Hematopoietic multipotent progenitor cell treated with erythropoietin and hydrocortisone succinate and interleukin-3 and kit ligand, for 8 days (in vitro differentiated cells): ENCODE measurements around the gene GJA5.

Experiments used
- DNase-seq: peaks from one replicate; pipeline ENCODE4 v3.0.0-alpha.2; 2015

GJA5 gene

GRCh38 chr1:147723691-147724323 lies 36.6 kb downstream of the GJA5 start:
- peak; percentile 24 for DNase-seq

DNA sequence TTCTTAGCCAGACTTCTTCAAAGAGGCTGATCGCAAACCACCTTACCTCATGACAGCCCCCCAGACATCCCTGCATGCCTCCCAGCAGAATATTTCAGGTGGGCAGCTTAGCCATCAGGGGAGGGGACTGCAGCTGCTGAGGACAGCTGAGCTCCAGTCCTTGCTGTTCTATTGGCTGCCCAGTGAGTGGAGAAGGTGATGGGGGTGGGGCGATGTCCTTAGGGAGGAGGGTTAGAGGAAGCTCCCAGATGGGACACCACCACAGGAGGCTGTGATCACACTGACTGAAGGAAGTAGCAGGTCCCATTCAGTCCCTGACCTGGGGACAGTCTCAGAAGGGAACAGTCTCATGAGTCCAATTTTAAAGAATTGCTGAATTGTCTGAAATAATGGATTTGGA lies 38.3 kb downstream of the GJA5 start:
- DNase-seq, result no peak

- DNase-seq, result no peak
Measured at GRCh38 chr1:147721716-147722115, 38.7 kb downstream of the GJA5 start.

- no peak for DNase-seq
Measured at GRCh38 chr1:147720557-147720956, 39.8 kb downstream of the GJA5 start.

GRCh38 chr1:147719711-147720225 lies 40.6 kb downstream of the GJA5 start:
- DNase-seq, result no peak

GRCh38 chr1:147719029-147719698 lies 41.2 kb downstream of the GJA5 start:
- no peak for DNase-seq

DNA sequence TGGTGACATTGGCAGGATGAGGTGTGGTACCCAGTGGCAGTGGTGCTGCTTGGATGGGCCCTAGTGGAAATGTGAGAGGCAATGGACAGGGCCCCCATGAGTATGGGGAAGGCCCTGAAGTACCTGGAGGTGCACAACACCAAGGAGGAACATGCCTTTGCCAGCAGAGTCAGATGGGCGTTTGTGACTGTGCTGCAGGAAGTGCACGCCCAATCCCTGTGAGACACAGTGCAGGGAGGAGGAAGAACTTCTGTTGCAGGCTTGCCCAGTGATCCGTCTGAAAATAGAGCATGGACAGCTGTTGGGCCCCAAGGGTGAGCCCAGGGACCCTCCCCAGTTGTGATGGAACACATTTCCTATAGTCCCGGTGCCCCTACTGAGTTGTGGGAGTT lies 42.7 kb downstream of the GJA5 start:
- DNase-seq, result no peak

DNA sequence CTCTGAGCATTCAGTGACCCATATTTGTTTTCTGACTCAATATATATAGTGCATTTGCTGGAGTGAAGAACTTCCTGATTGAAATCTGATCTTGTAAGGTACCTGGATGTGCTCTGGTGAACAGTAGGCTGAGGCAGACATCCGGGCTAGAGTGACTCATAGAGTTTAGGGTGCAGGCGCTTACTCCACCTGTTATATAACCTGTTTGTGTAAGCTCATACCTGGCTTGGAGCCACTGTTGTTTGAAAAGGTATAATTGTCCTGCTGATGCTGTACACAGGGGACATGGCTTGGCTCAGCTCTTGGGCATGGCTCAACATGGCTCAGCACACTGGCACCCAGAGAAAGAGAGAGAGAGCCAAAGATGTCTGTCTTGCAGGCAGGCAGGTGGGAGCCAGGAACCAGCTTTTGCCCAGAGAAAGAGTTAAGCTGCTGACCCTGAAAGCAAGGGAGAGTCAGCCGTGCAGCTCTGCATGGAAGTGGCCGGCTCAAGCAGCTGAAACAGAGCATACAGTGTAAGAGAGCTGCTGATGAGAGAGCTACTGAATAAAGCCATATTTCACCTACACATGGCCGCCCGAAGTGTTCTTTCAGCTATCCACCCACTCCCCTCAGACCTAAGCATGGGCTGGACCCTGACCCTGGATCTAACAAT lies 43.2 kb downstream of the GJA5 start:
- DNase-seq, result no peak

GRCh38 chr1:147712605-147713004 lies 47.8 kb downstream of the GJA5 start:
- DNase-seq, result no peak
